Right lung (tissue), 5 donors: ENCODE data around the gene WDTC1. TPM values are rescaled to one million over a fixed set of nuclear protein-coding genes. Genes with fewer than 3 reads are reported as not detected.
"Not testable (repeated sequence)": the region's sequence is repeated elsewhere in the genome, so short reads cannot be mapped to it uniquely, and the experiment has no call there.

Experiments
- DNase-seq, 2 donors: peaks; one replicate each; pipeline ENCODE4 v3.0.0-alpha.2; 2013
- polyA plus RNA-seq, 5 donors: library from polyadenylated mRNA; unstranded; fragments of 120-200 nt; gene quantifications; one replicate each; pipeline versions ENCODE4 v1.2.1 to v1.2.3, GENCODE V29; 2013; ENCODE audit warnings: inconsistent platforms in 1 of 5, low replicate concordance in 1 of 5; ENCODE audit not compliant: insufficient read length in 5 of 5, insufficient read depth in 1 of 5

WDTC1 gene
- polyA plus RNA-seq, 5 donors = 29.7 to 38.9 (median 33.8) TPM

DNA sequence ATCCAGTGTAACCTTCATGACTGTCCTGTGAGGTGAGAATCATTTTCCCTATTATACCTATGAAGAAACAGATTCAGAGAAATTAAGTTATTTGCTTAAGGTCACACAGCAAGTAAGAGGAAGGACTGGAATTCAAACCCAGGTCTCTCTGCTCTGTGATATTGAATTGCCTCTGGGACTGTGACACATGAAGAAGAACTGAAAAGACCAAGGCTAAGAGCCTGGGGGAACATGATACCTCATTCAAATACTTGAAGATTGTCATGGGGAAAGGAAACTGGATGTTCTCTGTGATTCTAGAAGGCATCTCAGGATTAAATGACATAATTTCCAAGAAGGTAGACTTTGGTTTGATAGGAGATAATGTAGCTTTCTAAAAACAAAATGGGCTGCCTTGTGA, 3.6 kb downstream of the WDTC1 start:
- DNase-seq = no peak

DNA sequence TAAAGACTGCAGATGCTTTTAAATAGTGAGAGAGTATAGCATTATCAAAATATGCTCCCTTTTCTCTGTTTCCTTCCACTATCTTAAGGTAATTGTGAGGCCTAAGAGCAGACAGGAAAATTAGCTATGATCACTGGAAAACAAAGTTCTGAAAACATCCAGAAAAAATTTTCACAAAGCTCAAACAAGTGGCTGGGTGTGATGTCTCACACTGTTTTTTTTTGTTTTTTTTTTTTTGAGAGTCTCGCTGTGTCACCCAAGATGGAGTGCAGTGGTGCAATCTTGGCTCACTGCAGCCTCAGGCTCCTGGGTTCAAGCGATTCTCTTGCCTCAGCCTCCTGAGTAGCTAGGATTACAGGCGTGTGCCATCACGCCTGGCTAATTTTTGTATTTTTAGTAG, 7.2 kb downstream of the WDTC1 start:
- DNase-seq = no peak

- DNase-seq = not testable (repeated sequence)
Measured at GRCh38 chr1:27243665-27244064, 9.2 kb downstream of the WDTC1 start.

DNA sequence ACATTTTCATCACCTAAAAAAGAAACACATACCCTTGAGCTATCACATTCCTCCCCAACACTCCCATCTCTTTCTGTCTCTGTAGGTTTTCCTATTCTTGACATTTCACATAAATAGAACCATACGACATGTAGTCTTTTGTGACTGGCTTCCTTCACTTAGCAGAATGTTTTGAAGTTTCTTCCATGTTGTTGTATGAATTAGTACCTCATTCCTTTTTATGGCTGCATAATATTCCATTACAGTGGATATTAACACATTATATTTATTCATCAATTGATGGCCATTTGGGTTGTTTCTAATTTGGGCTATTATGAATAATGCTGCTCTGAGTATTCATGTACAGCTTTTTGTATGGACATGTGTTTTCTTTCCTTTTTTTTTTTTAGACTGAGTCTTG, 11.8 kb downstream of the WDTC1 start:
- no peak for DNase-seq

- no peak for DNase-seq
Measured at GRCh38 chr1:27253596-27253995, 19.2 kb downstream of the WDTC1 start.

DNA sequence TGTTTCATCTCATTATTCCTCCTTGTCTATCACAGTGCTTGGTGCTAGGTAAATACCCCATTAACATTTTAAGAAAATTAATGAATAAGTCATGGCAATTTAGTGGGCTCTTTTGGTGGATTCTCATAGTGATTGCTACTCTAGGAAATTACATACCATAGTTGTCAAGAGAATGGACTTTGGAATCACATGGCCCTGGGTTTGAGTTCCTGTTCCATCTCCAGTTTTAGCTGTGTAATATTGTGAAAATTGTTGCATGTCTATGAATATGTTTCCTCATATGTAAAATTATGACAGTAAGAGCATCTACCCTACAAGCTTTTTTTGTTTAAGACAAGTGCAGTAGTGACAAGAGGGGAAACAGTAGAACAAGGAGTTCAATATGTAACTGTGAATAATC, 20.7 kb downstream of the WDTC1 start:
- no peak for DNase-seq

DNA sequence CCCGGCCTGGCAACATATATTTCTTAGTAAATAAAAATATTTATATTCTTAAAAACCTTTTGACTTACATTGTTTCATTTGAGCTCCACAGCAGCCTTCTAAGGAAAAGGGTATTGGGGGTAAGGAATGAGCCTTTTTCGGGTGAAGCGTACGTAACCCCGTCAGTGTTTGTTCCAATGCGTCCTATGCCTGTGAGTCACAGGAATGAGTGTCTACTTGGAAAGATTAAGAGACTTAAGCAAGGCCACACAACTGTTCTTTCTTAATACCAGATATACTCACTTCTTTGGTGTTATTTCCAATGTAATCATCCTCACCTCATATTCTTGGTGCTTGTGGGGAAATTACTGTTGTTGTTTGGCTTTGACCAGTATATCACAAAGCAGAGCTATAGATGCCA, 22.7 kb downstream of the WDTC1 start:
- no peak for DNase-seq

DNA sequence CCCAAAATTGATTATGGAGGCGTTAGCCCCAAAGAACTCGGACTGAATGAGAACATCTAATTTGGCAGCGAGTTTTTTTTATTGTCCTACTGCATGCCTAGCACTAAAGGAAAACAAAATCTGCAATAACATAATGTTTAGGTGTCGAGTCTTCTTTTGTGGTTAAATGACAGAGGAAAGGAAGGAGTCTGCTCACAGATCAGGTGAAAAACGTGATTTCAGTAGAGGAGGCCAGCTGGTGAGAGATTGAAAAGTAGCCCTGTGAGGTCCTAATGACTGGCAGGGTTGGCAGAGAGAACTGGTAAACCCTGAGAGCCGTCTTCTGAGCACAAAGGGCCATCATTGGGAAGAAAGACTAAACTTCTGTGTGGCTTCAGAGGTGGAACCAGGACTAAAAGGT, 24.2 kb downstream of the WDTC1 start:
- DNase-seq = no peak

DNA sequence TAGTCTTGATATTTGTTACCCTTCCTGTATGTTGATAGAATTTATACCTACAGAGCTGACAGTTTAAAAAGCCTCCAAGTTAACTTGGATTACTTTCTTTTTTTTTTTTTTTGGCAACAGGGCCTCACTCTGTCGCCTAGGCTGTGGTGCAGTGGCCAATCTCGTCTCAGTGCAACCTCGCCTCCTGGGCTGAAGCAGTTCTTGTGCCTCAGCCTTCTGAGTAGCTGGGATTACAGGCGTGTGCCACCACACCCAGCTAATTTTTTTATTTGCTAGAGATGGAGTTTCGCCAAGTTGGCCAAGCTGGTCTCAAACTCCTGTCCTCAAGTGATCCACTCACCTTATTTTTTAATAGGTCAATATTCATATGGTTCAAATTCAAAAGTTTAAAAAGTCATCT, 32.7 kb downstream of the WDTC1 start:
- DNase-seq = no peak

GRCh38 chr1:27269276-27269675, 34.8 kb downstream of the WDTC1 start:
- no peak for DNase-seq

GRCh38 chr1:27274204-27274603, 39.8 kb downstream of the WDTC1 start:
- DNase-seq = no peak

DNA sequence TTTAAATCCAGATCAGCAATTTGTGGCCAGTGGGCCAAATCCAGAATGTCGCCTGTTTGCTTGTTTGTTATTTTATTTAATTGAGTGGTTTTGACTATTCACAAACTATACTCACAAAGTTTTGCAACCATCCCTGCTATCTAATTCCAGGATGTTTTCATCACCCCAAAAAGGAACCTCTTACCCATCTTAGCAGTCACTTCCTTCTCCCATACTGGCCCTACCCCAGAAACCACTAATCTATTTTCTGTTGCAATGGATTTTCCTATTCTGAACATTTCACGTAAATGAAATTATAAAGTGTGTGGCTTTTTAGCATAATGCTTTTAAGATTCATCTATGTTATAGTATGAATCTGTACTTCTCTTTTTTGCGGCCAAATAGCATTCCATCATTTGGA, 41.3 kb downstream of the WDTC1 start:
- no peak for DNase-seq

- DNase-seq = peak; percentile 54 to 74
Measured at GRCh38 chr1:27284425-27285273, 50.2 kb downstream of the WDTC1 start.

- no peak for DNase-seq
Measured at GRCh38 chr1:27285274-27285660, 50.8 kb downstream of the WDTC1 start.

- DNase-seq = not testable (repeated sequence)
Measured at GRCh38 chr1:27285821-27286220, 51.4 kb downstream of the WDTC1 start.

DNA sequence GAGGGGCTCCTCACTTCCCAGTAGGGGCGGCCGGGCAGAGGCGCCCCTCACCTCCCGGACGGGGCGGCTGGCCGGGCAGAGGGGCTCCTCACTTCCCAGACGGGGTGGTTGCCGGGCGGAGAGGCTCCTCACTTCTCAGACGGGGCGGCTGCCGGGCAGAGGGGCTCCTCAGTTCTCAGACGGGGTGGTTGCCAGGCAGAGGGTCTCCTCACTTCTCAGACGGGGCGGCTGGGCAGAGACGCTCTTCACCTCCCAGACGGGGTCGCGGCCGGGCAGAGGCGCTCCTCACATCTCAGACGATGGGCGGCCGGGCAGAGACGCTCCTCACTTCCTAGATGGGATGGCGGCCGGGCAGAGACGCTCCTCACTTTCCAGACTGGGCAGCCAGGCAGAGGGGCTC, 54.7 kb downstream of the WDTC1 start:
- not testable (repeated sequence) for DNase-seq

DNA sequence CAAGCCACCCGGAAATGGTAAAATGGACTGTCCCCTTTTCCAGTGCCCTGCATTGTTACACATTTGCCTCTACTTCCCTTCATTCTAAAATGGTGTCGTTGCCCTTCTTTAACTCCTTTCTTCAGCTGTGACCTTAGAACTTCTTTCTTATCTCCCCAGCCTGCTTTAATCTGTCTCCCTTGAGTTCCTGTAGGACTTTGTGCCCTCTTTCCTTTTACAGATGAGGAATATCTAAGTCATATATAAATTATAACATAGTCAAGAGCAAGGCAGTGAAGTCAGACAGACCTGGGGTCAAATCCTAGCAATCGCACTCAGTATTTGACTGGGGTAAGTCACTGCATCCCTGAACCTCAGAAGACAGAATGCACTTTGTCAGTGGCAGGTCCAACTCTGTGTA, 56.1 kb downstream of the WDTC1 start:
- no peak for DNase-seq

GRCh38 chr1:27292106-27292505, 57.7 kb downstream of the WDTC1 start:
- DNase-seq = no peak

- no peak for DNase-seq
Measured at GRCh38 chr1:27293915-27294314, 59.5 kb downstream of the WDTC1 start.

- peak; percentile 30 to 47 for DNase-seq
Measured at GRCh38 chr1:27296773-27297291, 62.4 kb downstream of the WDTC1 start.

DNA sequence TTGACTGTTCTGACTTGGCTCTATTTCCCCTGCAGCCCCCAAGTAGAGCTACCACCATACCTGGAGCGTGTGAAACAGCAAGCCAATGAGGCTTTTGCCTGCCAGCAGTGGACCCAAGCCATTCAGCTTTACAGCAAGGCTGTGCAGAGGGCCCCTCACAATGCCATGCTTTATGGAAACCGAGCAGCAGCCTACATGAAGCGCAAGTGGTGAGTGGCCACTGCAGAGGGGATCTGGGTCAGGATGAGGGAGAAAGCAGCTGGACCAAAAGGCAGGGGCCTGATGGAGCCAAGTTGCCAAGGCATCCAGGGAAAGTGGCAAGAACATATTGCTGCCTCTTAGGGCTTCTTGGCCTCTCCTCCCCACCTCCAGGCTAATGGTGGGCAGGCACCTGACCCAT, 63.5 kb downstream of the WDTC1 start:
- no peak for DNase-seq

DNA sequence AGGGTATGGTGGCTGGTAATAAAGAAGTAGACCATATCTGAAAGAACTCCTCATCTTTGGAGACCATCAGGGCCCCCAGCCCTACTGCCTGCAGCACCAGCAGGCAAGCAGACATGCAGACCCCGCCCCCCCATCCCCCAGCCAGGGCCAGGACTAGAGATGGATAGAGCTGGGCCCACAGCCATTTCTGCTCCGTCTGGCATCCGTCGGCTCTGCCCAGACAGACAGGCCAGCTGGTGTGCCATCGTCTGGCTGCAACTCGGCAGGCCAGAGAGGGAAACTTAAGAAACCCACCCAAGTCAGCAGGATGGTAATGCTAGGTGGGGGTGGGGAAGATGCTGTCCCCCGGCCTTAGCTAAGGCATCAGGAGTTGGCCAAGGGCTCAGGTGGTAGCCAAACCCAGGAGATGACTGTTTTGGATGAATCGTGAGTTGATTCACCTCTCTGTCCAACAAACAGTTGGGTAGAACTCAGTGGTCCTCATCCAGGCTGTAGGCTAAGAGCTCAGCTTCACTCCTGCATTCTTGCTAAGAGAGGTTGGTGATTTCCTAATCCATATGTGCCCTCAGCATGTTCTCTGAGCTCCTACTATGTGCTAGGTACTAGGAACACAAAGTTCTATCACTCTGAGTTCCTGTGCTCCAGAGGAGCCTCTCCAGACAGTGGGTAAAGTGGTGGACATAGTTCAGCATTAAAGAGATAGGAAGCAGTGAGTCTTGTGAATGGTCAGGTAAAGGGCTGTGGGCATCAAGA, 64.4 kb downstream of the WDTC1 start:
- DNase-seq = no peak
